ENCODE measurements around the gene ANO5.

The ANO5 gene, protein sequence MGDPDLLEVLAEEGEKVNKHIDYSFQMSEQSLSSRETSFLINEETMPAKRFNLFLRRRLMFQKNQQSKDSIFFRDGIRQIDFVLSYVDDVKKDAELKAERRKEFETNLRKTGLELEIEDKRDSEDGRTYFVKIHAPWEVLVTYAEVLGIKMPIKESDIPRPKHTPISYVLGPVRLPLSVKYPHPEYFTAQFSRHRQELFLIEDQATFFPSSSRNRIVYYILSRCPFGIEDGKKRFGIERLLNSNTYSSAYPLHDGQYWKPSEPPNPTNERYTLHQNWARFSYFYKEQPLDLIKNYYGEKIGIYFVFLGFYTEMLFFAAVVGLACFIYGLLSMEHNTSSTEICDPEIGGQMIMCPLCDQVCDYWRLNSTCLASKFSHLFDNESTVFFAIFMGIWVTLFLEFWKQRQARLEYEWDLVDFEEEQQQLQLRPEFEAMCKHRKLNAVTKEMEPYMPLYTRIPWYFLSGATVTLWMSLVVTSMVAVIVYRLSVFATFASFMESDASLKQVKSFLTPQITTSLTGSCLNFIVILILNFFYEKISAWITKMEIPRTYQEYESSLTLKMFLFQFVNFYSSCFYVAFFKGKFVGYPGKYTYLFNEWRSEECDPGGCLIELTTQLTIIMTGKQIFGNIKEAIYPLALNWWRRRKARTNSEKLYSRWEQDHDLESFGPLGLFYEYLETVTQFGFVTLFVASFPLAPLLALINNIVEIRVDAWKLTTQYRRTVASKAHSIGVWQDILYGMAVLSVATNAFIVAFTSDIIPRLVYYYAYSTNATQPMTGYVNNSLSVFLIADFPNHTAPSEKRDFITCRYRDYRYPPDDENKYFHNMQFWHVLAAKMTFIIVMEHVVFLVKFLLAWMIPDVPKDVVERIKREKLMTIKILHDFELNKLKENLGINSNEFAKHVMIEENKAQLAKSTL

DNA sequence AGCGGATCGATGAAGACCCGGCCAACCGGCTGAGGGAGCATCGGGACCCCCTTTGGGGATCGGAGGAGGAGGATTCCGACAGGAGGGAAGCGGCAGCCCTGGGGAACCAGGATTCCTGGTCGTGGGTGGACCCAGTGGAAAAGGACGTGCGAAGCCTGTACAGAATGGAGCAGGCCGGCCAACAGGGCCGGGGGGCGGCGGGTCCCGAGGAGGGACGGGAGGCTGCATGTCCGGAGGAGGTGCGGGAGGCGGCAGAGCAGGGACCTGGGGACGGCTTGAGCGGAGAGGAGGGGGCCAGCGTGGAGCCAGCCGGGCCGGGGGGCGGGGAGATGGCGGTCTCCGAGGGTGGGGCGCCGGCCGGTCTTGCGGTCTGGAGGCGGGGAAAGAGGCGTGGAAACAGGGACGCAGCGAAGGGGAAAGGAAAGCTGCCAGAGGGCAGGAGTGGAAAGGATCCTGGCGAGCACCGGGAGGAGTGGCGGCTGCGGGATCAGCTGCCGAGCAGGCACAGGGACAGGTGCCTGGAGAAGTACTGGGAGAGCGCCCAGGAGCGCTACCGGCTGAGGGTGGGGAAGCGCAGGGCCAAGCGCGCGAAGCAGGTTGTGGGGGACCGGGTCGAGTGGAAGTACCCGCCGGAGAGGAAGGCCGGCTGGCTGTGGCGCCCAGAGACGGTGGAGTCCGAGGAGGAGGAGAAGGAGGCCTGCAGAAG lies at the start of gene ANO5:
TSS of gene ANO5 (plus strand) at position 444 of the 706 bp plus-strand sequence. CDS start 408 bp downstream, outside the sequence.
- H3K4me1 ChIP-seq (ENCODE audit: insufficient read depth, low read length) = peaks cover 4% of the 10 kb centered on the region; the same call in 1 of the 2 replicates
- peak within 1 kb of the TSS; percentile 89 for H3K9ac ChIP-seq (ENCODE audit: low read depth, low read length)
- no peaks in the 10 kb centered on the region for H3K9me3 ChIP-seq (ENCODE audit: control insufficient read depth, insufficient read depth, low read length)
- H3K36me3 ChIP-seq (ENCODE audit: insufficient read depth, low read length) = no peaks in the 10 kb centered on the region

DNA sequence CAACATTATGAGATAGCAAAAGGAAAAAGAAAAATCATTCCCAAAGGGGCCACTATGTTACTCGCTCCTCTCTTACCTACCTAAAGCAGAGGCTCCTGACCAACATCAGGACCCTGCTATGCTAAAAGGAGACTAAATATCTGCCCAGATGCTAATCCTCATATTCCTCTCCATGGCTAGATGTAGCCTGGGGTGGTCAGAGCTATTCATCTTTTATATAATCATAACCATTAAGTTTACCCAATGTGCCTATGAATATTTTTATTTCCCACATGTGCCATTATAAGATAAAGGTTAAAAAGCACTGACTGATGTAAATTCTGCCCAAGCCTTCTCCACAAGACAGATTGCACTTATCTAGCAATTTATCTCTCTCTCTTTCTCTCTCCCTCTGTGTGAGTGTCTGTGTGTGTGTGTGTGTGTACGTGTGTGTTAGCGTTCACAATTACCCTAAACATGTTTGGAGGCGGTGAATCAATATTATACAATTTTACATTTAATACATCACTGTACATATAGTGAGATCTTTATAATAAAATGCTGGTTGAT lies 41.2 kb upstream of the ANO5 start:
- no peaks in the 10 kb centered on the region; the same call in 1 of the 2 replicates for H3K4me1 ChIP-seq (ENCODE audit: insufficient read depth, low read length)
- H3K36me3 ChIP-seq (ENCODE audit: insufficient read depth, low read length) = no peaks in the 10 kb centered on the region
- H3K9me3 ChIP-seq (ENCODE audit: control insufficient read depth, insufficient read depth, low read length) = no peaks in the 10 kb centered on the region
- no peak overlapping the region for H3K9ac ChIP-seq (ENCODE audit: low read depth, low read length)

DNA sequence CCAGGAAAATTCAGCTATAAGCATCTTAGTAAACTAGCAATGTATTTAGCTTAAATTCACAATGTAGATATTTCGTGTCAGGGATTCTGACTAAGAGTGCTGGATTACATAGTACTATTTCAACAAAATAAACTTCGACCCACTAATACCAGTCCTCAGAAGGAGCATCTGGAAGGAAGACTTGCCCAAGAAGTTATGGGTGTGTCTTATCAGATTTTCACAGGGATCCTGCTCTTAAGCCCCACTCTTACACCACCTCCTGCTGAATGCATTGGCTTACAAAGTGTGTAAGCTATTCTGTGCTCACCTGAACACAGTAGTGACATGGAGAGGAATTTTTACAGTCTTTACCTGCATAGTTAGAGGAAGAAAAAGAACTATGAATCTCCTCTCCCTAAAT lies 35.4 kb upstream of the ANO5 start:
- H3K36me3 ChIP-seq (ENCODE audit: insufficient read depth, low read length) = no peaks in the 10 kb centered on the region
- no peaks in the 10 kb centered on the region for H3K9me3 ChIP-seq (ENCODE audit: control insufficient read depth, insufficient read depth, low read length)
- no peaks in the 10 kb centered on the region; the same call in 1 of the 2 replicates for H3K4me1 ChIP-seq (ENCODE audit: insufficient read depth, low read length)
- H3K9ac ChIP-seq (ENCODE audit: low read depth, low read length) = no peak overlapping the region

DNA sequence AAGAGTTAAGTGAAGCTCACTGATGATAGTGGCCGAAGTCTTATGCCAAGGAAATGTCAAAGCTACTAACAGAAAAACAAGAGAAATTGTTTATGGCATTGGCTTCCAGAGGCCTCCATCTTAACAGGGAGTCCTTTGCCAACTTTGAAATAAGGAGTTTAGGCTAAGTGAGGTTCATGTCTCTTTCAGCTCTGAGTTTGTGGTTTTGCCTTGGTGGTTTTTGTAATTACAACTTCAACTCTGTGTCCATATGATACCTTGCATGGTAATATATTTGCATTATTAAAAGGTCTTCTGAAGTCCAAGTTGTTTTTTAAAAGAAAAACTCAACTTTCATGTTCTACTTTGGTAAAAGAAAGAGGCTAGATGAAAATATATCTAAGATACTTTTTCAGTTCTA lies 31.4 kb upstream of the ANO5 start:
- no peak overlapping the region for H3K9ac ChIP-seq (ENCODE audit: low read depth, low read length)
- H3K9me3 ChIP-seq (ENCODE audit: control insufficient read depth, insufficient read depth, low read length) = no peaks in the 10 kb centered on the region
- H3K4me1 ChIP-seq (ENCODE audit: insufficient read depth, low read length) = no peaks in the 10 kb centered on the region
- H3K36me3 ChIP-seq (ENCODE audit: insufficient read depth, low read length) = no peaks in the 10 kb centered on the region

DNA sequence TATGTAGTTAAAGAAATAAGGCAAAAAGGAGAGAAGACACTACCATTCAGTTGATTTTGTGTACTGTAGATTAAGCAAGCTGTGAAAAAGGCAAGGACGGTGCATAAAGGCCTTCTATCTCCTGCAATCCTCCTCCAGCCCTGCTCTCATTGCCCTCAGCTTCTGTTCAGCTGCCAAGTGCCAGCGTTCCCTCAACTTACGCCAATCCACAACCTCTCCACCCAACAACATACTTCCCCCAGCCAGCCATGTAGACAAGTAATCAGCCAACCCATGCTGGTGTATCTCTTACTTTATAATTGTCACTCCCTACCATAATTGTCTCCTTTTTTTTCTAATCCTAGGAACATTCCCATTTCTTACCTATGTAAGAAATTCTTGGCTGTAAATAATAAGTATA lies 30.1 kb upstream of the ANO5 start:
- Histone ChIP-seq H3K36me3 (ENCODE audit: insufficient read depth, low read length) (no peaks in the 10 kb centered on the region), H3K9me3 (ENCODE audit: control insufficient read depth, insufficient read depth, low read length) (no peaks in the 10 kb centered on the region), H3K4me1 (ENCODE audit: insufficient read depth, low read length) (no peaks in the 10 kb centered on the region), H3K9ac (ENCODE audit: low read depth, low read length) (no peak overlapping the region)

DNA sequence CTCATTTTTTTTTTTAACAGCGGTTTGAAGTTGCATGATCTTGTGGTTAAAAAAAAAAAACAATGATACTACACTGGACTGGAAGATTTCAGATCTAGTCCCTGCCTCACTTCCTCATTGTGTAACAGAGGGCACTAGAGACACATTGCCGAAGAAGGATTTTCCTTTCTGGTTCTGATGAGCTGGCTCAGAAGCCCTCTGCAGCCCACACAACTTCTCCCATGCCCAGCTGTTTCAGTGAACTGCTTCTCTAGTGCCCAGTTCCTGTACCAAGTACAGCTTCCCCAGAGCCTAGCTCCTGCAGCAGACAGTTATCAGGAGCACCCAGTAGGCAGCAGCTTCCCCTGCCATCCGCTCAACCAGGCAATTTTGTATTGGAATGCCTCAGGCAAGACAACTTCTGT lies 29.5 kb upstream of the ANO5 start:
- Histone ChIP-seq H3K9ac (ENCODE audit: low read depth, low read length) (no peak overlapping the region), H3K36me3 (ENCODE audit: insufficient read depth, low read length) (no peaks in the 10 kb centered on the region), H3K9me3 (ENCODE audit: control insufficient read depth, insufficient read depth, low read length) (no peaks in the 10 kb centered on the region), H3K4me1 (ENCODE audit: insufficient read depth, low read length) (no peaks in the 10 kb centered on the region)

DNA sequence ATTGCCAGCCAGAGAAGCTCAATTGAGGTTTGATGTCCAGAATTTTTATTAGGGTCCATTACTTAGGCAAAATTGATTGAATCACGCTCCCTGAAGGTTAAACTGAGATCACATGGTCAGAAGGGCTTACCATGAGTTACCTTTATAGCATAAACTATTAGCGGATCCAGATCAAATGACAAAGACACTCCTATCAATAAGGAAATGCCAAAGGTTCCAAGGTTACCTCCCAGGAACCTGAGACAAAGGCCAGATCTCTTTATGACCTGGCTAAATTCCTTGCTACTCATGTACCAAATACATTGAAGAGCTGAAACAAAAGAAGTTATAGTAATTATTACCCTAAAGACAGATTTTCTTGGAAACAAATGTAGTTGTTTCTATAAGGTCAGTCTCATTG lies 27.8 kb upstream of the ANO5 start:
- H3K4me1 ChIP-seq (ENCODE audit: insufficient read depth, low read length) = no peaks in the 10 kb centered on the region

DNA sequence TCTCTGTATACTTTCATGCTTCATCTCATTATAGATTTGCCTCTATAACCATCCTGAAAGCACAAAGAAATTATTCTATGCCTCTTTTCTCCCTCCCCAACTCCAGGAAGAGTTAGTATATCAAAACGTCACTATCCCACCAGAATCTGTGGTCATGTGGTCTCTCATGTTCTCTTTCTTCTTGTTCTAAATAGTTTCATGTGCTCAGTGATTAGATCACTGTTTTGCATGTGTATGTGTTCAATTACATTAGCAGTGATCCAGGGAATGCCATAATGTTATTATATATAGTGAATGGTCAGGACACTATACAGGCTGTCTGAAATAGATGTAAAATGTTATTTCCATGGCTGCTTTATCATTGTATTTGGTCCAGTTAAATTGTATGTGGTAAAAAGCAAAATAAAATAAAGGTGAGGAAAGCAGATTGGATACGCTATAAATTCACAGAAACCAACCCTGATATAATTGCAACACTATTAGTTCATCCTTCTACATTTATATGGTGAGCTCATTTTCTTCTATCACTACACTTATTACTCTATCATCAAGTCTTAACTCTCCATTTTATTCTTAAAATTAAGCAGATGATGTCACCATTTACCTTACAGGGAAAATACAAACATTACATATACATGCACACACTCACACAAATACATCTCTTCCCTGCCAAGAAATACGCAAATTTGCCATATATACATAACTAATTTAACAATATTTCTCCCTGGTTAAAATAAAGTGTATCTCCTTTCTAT lies 26.9 kb upstream of the ANO5 start:
- no peak overlapping the region for H3K9ac ChIP-seq (ENCODE audit: low read depth, low read length)
- no peaks in the 10 kb centered on the region for H3K4me1 ChIP-seq (ENCODE audit: insufficient read depth, low read length)
- H3K36me3 ChIP-seq (ENCODE audit: insufficient read depth, low read length) = no peaks in the 10 kb centered on the region
- no peaks in the 10 kb centered on the region for H3K9me3 ChIP-seq (ENCODE audit: control insufficient read depth, insufficient read depth, low read length)

More for the DNA sequence above, 27.8 kb upstream of the ANO5 start:
- H3K36me3 ChIP-seq (ENCODE audit: insufficient read depth, low read length) = no peaks in the 10 kb centered on the region
- H3K9ac ChIP-seq (ENCODE audit: low read depth, low read length) = no peak overlapping the region
- no peaks in the 10 kb centered on the region for H3K9me3 ChIP-seq (ENCODE audit: control insufficient read depth, insufficient read depth, low read length)

DNA sequence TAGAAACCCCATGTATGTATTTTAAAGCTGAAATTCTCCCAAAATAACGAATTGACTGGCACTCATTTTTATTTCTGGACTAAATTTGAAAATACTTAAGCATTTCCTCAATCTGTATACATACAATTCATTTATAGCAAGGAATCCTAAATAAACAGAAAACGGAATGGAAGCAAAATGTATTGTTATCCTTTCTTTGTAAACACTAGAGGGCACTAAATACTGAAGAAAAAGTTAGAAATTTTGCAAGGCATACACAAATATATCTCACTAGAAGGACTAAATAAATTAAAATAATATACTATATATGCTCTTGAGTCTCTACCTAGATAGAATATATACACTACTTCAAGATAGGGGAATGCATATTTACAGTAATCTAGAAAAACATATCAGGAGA lies 23.1 kb upstream of the ANO5 start:
- Histone ChIP-seq H3K36me3 (ENCODE audit: insufficient read depth, low read length) (no peaks in the 10 kb centered on the region), H3K9ac (ENCODE audit: low read depth, low read length) (no peak overlapping the region), H3K4me1 (ENCODE audit: insufficient read depth, low read length) (no peaks in the 10 kb centered on the region), H3K9me3 (ENCODE audit: control insufficient read depth, insufficient read depth, low read length) (no peaks in the 10 kb centered on the region)

DNA sequence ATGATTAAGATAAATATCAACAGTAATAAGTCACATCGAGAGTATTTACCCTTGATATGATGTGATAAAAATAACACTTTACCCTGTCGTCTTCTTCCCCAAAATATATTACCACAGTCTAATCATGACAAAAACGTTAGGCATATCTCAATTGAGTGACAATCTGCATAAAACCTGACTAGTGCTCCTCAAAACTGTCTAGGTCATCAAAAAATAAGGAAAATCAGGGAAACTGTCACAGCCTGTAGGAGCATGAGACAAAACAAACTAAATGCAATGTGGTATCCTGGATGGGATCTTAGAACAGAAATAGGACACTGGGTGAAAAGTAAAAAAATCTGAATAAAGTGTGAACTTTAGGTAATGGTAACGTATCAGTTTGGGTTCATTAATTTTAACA lies 19.4 kb upstream of the ANO5 start:
- no peak overlapping the region for H3K9ac ChIP-seq (ENCODE audit: low read depth, low read length)
- H3K9me3 ChIP-seq (ENCODE audit: control insufficient read depth, insufficient read depth, low read length) = no peaks in the 10 kb centered on the region
- no peaks in the 10 kb centered on the region for H3K36me3 ChIP-seq (ENCODE audit: insufficient read depth, low read length)
- no peaks in the 10 kb centered on the region for H3K4me1 ChIP-seq (ENCODE audit: insufficient read depth, low read length)

DNA sequence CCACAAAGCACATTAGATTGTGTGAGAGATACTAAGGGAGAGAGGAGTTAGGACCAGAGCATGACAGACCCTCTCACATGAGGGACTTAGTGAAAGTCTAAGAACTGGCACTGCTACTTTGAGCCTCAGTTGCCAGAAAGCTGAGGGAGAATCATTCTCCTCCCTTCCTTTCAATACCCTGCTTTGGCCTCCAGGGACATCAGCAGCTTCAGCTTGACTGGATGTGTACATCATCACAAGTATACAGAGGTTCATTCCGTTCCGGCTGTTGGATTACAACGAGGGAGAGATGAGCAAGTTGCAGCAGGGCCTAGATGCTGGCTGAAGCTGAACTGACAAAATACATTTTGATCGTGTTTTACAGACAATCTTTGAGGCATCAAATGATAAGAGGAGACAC lies 15.7 kb upstream of the ANO5 start:
- no peak overlapping the region for H3K9ac ChIP-seq (ENCODE audit: low read depth, low read length)
- no peaks in the 10 kb centered on the region for H3K9me3 ChIP-seq (ENCODE audit: control insufficient read depth, insufficient read depth, low read length)
- no peaks in the 10 kb centered on the region for H3K36me3 ChIP-seq (ENCODE audit: insufficient read depth, low read length)
- no peaks in the 10 kb centered on the region for H3K4me1 ChIP-seq (ENCODE audit: insufficient read depth, low read length)

DNA sequence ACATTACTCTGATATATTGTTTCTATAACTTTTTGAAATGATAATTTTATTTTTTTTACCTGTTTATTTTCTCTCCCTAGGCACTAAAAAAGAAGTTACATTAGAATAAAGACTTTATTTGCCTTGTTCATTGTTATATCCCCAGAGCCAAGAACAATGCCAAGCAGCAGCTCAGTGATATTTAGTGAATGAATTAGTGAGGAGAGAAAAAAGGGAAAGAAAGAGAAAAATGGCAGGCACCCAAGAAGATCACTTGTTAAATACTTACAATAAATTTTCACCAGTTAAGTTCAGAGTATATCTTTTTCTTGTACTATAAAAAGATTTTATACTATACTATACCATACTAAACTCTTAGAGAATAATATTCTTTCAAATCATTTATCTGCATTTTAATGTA lies 13.3 kb upstream of the ANO5 start:
- H3K9me3 ChIP-seq (ENCODE audit: control insufficient read depth, insufficient read depth, low read length) = no peaks in the 10 kb centered on the region

DNA sequence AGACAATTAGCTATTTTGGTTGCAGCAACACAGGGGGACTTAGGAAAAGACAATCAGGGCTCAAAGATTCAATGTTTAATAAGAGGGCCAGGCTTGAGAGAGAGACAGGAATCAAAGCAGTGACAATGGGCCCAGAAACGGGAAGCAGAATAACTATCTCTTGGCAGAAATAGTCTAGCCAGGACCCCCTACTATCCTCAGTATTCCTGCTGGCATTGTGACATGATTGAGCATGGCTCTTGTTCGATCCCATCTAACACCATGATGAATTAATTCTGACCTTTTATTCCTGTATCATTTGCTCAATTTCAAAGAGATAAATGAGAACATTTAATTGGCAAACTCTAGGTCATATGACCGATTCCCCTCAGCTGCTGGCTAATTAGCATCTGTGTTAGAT lies 12.8 kb upstream of the ANO5 start:
- Histone ChIP-seq H3K36me3 (ENCODE audit: insufficient read depth, low read length) (no peaks in the 10 kb centered on the region), H3K9ac (ENCODE audit: low read depth, low read length) (no peak overlapping the region), H3K4me1 (ENCODE audit: insufficient read depth, low read length) (no peaks in the 10 kb centered on the region), H3K9me3 (ENCODE audit: control insufficient read depth, insufficient read depth, low read length) (no peaks in the 10 kb centered on the region)

More for the DNA sequence above, 13.3 kb upstream of the ANO5 start:
- Histone ChIP-seq H3K4me1 (ENCODE audit: insufficient read depth, low read length) (no peaks in the 10 kb centered on the region), H3K36me3 (ENCODE audit: insufficient read depth, low read length) (no peaks in the 10 kb centered on the region), H3K9ac (ENCODE audit: low read depth, low read length) (no peak overlapping the region)
